HepG2 (cell line): ENCODE data around the gene ARID1A. TPM values are rescaled to one million over a fixed set of nuclear protein-coding genes. Genes with fewer than 3 reads are reported as not detected.

ENCODE experiments used
- FOXK2 ChIP-seq: fragments of 450-650 bp; IDR thresholded peaks from 2 replicates; pipeline ENCODE4 v1.6.1; 2016
- HMGXB3 ChIP-seq: sonication (generic); formaldehyde crosslinking; IDR thresholded peaks from 2 replicates; pipeline ENCODE4 v1.4.0; 2020; ENCODE audit warnings: missing genetic modification reagents, borderline replicate concordance
- KMT2A ChIP-seq: sonication (generic); formaldehyde crosslinking; IDR thresholded peaks from 2 replicates; pipeline ENCODE4 v1.4.0; 2020; ENCODE audit warnings: missing genetic modification reagents
- MEF2D ChIP-seq: sonication (generic); formaldehyde crosslinking; IDR thresholded peaks from 2 replicates; pipeline ENCODE4 v1.5.1; 2020; ENCODE audit warnings: mild to moderate bottlenecking, missing genetic modification reagents
- NKX3-1 ChIP-seq: sonication (generic); formaldehyde crosslinking; IDR thresholded peaks from 2 replicates; pipeline ENCODE4 v1.5.0; 2020; ENCODE audit warnings: missing genetic modification reagents
- RCOR2 ChIP-seq: IDR thresholded peaks from 2 replicates; pipeline ENCODE4 v1.6.1; 2016; ENCODE audit warnings: missing biosample characterization, missing genetic modification reagents
- ZNF335 ChIP-seq: sonication (generic); formaldehyde crosslinking; IDR thresholded peaks from 2 replicates; pipeline ENCODE4 v1.4.0; 2020; ENCODE audit warnings: missing genetic modification reagents
- polyA plus RNA-seq, 8 experiments: library from polyadenylated mRNA; depleted of rRNA in 3 of 8; stranded (reverse) in 7 of 8; unstranded in 1 of 8; fragments of >200 nt; fragmentation: Illumina TruSeq in 4 of 8; extraction: Trizol in 4 of 8; gene quantifications; 2 replicates each; pipeline versions ENCODE4 v1.2.1 to v1.2.3, GENCODE V29; 2011 to 2016; ENCODE audit warnings: low read depth in 4 of 8, missing spikeins in 1 of 8, mixed read lengths in 1 of 8; ENCODE audit not compliant: insufficient read depth in 1 of 8
- total RNA-seq, 5 experiments: library from RNA; depleted of rRNA; stranded (reverse); fragments of >200 nt; fragmentation: Illumina TruSeq; extraction: Trizol; gene quantifications; 2 replicates each; pipeline ENCODE4 v1.2.3, GENCODE V29; 2016; ENCODE audit warnings: low read depth in 1 of 5
- TF ChIP-seq, protein P1 (sequence below): sonication (generic); formaldehyde crosslinking; IDR thresholded peaks from 2 replicates; pipeline ENCODE4 v1.5.0; 2020; ENCODE audit warnings: mild to moderate bottlenecking, missing genetic modification reagents, borderline replicate concordance
- TF ChIP-seq, protein P2 (sequence below): sonication (generic); formaldehyde crosslinking; IDR thresholded peaks from 2 replicates; pipeline ENCODE4 v1.9.0; 2022; ENCODE audit warnings: low read depth, missing genetic modification reagents
- TF ChIP-seq, protein P3 (sequence below): sonication (generic); formaldehyde crosslinking; IDR thresholded peaks from 2 replicates; pipeline ENCODE4 v1.4.0; 2020; ENCODE audit warnings: mild to moderate bottlenecking, missing genetic modification reagents

Gene ARID1A
- total and polyA plus RNA-seq, 2 of the 13 experiments (the other 11 are each of a cell fraction or from before 2014, with no cell fraction given): 11.9 to 15.9 TPM

DNA sequence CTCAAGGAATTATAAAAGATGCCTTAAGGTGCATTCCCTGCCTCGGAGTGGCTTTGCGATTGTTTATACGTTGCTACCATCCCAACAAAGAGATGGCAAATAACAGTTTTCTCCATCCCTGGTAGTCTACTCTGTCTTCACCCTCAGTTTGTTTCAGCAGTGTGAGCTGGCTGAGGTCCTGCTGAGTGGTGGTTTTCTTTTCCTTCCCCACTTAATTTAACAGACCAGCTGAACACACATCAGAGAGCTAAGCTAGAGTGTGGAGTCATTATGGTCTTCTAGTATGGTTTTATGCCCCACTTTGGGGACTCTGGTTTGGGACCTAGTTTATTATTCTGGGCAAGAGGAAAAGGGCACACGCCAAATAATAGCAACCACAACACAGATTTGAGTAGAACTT lies 94.1 kb downstream of the ARID1A start (continued):
- TF ChIP-seq HMGXB3 (CRISPR knock-in tag): no peak
- TF ChIP-seq KMT2A (CRISPR knock-in tag): no peak
- TF ChIP-seq ZNF335 (CRISPR knock-in tag): no peak
- no peak for TF ChIP-seq FOXK2
- TF ChIP-seq, protein P1, sequence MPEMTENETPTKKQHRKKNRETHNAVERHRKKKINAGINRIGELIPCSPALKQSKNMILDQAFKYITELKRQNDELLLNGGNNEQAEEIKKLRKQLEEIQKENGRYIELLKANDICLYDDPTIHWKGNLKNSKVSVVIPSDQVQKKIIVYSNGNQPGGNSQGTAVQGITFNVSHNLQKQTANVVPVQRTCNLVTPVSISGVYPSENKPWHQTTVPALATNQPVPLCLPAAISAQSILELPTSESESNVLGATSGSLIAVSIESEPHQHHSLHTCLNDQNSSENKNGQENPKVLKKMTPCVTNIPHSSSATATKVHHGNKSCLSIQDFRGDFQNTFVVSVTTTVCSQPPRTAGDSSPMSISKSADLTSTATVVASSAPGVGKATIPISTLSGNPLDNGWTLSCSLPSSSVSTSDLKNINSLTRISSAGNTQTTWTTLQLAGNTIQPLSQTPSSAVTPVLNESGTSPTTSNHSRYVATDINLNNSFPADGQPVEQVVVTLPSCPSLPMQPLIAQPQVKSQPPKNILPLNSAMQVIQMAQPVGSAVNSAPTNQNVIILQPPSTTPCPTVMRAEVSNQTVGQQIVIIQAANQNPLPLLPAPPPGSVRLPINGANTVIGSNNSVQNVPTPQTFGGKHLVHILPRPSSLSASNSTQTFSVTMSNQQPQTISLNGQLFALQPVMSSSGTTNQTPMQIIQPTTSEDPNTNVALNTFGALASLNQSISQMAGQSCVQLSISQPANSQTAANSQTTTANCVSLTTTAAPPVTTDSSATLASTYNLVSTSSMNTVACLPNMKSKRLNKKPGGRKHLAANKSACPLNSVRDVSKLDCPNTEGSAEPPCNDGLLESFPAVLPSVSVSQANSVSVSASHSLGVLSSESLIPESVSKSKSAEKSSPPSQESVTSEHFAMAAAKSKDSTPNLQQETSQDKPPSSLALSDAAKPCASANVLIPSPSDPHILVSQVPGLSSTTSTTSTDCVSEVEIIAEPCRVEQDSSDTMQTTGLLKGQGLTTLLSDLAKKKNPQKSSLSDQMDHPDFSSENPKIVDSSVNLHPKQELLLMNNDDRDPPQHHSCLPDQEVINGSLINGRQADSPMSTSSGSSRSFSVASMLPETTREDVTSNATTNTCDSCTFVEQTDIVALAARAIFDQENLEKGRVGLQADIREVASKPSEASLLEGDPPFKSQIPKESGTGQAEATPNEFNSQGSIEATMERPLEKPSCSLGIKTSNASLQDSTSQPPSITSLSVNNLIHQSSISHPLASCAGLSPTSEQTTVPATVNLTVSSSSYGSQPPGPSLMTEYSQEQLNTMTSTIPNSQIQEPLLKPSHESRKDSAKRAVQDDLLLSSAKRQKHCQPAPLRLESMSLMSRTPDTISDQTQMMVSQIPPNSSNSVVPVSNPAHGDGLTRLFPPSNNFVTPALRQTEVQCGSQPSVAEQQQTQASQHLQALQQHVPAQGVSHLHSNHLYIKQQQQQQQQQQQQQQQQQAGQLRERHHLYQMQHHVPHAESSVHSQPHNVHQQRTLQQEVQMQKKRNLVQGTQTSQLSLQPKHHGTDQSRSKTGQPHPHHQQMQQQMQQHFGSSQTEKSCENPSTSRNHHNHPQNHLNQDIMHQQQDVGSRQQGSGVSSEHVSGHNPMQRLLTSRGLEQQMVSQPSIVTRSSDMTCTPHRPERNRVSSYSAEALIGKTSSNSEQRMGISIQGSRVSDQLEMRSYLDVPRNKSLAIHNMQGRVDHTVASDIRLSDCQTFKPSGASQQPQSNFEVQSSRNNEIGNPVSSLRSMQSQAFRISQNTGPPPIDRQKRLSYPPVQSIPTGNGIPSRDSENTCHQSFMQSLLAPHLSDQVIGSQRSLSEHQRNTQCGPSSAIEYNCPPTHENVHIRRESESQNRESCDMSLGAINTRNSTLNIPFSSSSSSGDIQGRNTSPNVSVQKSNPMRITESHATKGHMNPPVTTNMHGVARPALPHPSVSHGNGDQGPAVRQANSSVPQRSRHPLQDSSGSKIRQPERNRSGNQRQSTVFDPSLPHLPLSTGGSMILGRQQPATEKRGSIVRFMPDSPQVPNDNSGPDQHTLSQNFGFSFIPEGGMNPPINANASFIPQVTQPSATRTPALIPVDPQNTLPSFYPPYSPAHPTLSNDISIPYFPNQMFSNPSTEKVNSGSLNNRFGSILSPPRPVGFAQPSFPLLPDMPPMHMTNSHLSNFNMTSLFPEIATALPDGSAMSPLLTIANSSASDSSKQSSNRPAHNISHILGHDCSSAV (CRISPR knock-in tag): no peak
- TF ChIP-seq, protein P2, sequence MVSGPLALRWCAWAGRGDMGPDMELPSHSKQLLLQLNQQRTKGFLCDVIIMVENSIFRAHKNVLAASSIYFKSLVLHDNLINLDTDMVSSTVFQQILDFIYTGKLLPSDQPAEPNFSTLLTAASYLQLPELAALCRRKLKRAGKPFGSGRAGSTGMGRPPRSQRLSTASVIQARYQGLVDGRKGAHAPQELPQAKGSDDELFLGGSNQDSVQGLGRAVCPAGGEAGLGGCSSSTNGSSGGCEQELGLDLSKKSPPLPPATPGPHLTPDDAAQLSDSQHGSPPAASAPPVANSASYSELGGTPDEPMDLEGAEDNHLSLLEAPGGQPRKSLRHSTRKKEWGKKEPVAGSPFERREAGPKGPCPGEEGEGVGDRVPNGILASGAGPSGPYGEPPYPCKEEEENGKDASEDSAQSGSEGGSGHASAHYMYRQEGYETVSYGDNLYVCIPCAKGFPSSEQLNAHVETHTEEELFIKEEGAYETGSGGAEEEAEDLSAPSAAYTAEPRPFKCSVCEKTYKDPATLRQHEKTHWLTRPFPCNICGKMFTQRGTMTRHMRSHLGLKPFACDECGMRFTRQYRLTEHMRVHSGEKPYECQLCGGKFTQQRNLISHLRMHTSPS (CRISPR knock-in tag): no peak
- TF ChIP-seq, protein P3, sequence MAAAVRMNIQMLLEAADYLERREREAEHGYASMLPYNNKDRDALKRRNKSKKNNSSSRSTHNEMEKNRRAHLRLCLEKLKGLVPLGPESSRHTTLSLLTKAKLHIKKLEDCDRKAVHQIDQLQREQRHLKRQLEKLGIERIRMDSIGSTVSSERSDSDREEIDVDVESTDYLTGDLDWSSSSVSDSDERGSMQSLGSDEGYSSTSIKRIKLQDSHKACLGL (CRISPR knock-in tag): no peak
- no peak for TF ChIP-seq NKX3-1 (CRISPR knock-in tag)
- TF ChIP-seq MEF2D: no peak
- no peak for TF ChIP-seq RCOR2 (CRISPR knock-in tag)
- TF ChIP-seq, all 625 proteins: peak for 0
